Measurements from ENCODE around the gene UBB.

Gene UBB

GRCh38 chr17:16417896-16418684 lies 37.2 kb downstream of the UBB start:
- peak; percentile 51 for DNase-seq (ENCODE audit: low spot score)

- DNase-seq (ENCODE audit: low spot score) = no peak
Observed at GRCh38 chr17:16418685-16419068, 37.8 kb downstream of the UBB start.

- DNase-seq (ENCODE audit: low spot score) = peak; percentile 84
Observed at GRCh38 chr17:16419074-16419928, 38.4 kb downstream of the UBB start.

GRCh38 chr17:16419929-16420271 lies 39.0 kb downstream of the UBB start:
- peak; percentile 70 for DNase-seq (ENCODE audit: low spot score)

GRCh38 chr17:16422416-16422815 lies 41.5 kb downstream of the UBB start:
- DNase-seq (ENCODE audit: low spot score) = no peak

GRCh38 chr17:16423226-16423872 lies 42.5 kb downstream of the UBB start:
- DNase-seq (ENCODE audit: low spot score) = no peak

- DNase-seq (ENCODE audit: low spot score) = no peak
Observed at GRCh38 chr17:16425202-16425601, 44.3 kb downstream of the UBB start.

- no peak for DNase-seq (ENCODE audit: low spot score)
Observed at GRCh38 chr17:16425698-16426659, 45.1 kb downstream of the UBB start.

GRCh38 chr17:16427020-16427419 lies 46.1 kb downstream of the UBB start:
- no peak for DNase-seq (ENCODE audit: low spot score)

GRCh38 chr17:16428098-16428882 lies 47.4 kb downstream of the UBB start:
- peak; percentile 81 for DNase-seq (ENCODE audit: low spot score)

- DNase-seq (ENCODE audit: low spot score) = no peak
Observed at GRCh38 chr17:16429083-16429482, 48.2 kb downstream of the UBB start.

GRCh38 chr17:16430650-16431049 lies 49.8 kb downstream of the UBB start:
- no peak for DNase-seq (ENCODE audit: low spot score)

- no peak for DNase-seq (ENCODE audit: low spot score)
Observed at GRCh38 chr17:16432017-16432416, 51.1 kb downstream of the UBB start.
